Measurements from ENCODE around the gene CDC14B.

GRCh38 chr9:96523374-96523773 is 96.3 kb downstream of the CDC14B start:
- no peak for TF ChIP-seq EZH2 (optimal IDR thresholded peaks at IDR 0.05; ENCODE audit: low read depth, low read length)
- TF ChIP-seq, protein P1, sequence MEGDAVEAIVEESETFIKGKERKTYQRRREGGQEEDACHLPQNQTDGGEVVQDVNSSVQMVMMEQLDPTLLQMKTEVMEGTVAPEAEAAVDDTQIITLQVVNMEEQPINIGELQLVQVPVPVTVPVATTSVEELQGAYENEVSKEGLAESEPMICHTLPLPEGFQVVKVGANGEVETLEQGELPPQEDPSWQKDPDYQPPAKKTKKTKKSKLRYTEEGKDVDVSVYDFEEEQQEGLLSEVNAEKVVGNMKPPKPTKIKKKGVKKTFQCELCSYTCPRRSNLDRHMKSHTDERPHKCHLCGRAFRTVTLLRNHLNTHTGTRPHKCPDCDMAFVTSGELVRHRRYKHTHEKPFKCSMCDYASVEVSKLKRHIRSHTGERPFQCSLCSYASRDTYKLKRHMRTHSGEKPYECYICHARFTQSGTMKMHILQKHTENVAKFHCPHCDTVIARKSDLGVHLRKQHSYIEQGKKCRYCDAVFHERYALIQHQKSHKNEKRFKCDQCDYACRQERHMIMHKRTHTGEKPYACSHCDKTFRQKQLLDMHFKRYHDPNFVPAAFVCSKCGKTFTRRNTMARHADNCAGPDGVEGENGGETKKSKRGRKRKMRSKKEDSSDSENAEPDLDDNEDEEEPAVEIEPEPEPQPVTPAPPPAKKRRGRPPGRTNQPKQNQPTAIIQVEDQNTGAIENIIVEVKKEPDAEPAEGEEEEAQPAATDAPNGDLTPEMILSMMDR (IDR thresholded peaks at IDR 0.05; ENCODE audit: low read length): no peak
- no peak for TF ChIP-seq EZH2phosphoT487 (IDR thresholded peaks at IDR 0.05; ENCODE audit: low read length)

Measured in MM.1S (cell line).